GM10266 (cell line): ENCODE measurements around the gene KMT5B.

Source experiments
- DNase-seq: peaks from one replicate; pipeline ENCODE4 v3.0.0; 2012; ENCODE audit errors: extremely low spot score
- TF ChIP-seq, protein P1 (sequence below): IDR thresholded peaks from 2 replicates; pipeline ENCODE4 v1.5.1; 2012; ENCODE audit warnings: mild to moderate bottlenecking, low read depth; ENCODE audit not compliant: control insufficient read depth, insufficient read depth; ENCODE audit errors: missing control alignments

The KMT5B gene

DNA sequence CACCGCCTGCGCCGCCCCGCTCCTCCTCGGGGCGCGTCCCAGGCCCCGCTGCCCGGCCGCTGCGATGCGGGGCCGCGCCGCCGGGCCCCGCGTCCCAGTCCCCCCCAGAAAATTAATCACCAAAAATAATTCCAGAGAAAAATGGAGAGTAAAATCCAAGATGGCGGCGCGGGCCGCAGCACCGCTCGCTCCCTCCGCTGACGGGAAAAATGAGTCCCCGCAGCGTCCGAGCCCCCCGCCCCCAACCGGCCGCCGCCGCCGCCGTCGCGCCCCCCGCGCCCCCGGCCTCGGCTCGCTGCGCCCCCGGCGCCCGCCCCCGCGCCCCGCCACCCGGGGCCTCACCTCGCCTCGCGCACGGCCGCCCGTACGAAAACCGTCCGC is at the start of gene KMT5B:
TSS of gene KMT5B (minus strand) at position 162 of the 381 bp plus-strand sequence. CDS start 23,220 bp downstream, outside the sequence.
- TF ChIP-seq, protein P1, sequence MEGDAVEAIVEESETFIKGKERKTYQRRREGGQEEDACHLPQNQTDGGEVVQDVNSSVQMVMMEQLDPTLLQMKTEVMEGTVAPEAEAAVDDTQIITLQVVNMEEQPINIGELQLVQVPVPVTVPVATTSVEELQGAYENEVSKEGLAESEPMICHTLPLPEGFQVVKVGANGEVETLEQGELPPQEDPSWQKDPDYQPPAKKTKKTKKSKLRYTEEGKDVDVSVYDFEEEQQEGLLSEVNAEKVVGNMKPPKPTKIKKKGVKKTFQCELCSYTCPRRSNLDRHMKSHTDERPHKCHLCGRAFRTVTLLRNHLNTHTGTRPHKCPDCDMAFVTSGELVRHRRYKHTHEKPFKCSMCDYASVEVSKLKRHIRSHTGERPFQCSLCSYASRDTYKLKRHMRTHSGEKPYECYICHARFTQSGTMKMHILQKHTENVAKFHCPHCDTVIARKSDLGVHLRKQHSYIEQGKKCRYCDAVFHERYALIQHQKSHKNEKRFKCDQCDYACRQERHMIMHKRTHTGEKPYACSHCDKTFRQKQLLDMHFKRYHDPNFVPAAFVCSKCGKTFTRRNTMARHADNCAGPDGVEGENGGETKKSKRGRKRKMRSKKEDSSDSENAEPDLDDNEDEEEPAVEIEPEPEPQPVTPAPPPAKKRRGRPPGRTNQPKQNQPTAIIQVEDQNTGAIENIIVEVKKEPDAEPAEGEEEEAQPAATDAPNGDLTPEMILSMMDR = no peak
- DNase-seq = peak; percentile 73

DNA sequence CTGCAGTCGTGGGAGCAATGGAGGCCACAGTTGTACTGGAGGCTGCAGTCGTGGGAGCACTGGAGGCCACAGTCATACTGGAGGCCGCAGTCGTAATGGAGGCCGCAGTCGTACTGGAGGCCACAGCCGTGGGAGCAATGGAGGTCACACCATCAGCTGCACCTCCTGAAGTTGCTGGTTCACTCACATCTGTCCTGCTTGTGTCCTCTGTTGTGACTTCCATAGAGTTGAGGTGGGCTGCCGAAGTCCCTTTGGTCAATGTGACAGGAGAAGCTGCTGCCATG is 49.4 kb upstream of the KMT5B start:
- TF ChIP-seq, protein P1 = no peak
- DNase-seq = no peak

DNA sequence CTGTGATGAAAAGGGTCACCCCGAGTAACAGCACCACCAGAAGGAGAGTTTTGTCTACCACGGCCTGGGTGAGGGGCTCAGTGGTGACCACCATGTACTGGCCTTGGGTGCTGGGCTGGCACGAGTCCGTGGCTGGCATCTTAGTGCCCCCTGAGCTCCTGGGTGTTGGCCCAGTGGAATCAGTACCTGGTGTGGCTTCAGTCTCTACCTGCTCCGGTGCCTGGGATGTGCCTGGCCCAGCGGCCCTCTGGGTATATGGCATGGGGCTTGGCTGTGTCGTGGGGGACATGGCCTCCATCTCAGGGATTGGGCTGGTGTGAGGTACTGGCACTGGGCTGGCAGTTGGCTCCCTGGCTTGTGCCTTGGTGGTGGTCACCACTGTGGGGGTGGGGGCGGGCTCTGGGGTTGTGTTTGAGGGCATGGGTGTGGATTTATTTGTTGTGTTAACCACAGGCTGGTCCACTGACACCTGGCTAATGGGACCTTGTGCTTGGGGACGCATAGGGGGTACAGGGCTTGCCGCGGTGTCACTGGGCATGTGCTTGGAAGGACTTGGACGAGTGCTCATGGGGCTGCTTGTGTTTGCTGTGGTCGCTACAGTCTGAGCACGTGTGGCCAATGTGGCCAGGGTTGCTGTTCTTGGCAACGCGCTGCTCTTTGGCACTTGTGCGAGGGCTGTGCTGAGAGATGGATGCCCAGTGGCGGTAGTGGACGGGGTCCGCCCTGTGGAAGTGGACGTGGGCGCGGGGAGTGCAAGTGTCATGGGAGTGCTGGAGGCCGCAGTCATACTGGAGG is 48.9 kb upstream of the KMT5B start:
- no peak for DNase-seq

DNA sequence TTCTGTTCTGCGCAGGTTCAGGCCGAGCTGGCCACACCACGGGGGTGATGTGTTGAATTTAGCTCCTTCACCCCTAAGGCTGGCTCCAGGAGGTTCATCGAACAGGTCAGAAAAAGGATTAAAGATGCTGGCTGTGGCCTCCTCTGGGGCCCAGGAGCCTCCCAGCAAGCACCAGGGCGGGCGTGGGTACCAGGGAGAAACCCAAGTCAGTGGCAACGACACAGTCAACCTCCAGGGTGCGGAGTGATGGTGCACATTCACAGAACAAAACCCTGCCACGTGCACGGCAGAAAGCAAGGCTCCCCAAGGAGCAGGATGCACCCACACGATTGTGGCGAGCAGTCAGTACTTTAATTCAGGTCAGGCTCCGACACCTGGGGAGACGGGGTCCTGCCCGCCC is 47.9 kb upstream of the KMT5B start:
- no peak for DNase-seq
- TF ChIP-seq, protein P1 = no peak

More for the DNA sequence above, 48.9 kb upstream of the KMT5B start:
- TF ChIP-seq, protein P1 = no peak

DNA sequence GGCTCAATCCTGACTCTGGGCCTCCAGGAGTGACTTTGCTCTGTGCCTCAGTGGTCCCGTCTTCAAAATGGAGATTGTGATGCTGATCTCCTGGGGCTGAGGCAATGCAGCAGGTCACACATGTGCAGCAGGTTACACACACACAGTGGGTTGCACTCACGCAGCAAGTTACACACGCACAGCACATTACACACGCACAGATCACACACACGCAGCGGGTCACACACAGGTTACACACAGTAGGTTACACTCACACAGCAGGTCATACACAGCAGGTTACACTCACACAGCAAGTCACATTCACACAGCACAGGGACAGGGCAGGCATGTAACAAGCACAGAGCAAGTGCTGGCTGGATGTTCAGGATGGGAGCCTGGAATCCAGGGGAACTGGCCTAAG is 47.4 kb upstream of the KMT5B start:
- DNase-seq = no peak
- TF ChIP-seq, protein P1 = no peak

DNA sequence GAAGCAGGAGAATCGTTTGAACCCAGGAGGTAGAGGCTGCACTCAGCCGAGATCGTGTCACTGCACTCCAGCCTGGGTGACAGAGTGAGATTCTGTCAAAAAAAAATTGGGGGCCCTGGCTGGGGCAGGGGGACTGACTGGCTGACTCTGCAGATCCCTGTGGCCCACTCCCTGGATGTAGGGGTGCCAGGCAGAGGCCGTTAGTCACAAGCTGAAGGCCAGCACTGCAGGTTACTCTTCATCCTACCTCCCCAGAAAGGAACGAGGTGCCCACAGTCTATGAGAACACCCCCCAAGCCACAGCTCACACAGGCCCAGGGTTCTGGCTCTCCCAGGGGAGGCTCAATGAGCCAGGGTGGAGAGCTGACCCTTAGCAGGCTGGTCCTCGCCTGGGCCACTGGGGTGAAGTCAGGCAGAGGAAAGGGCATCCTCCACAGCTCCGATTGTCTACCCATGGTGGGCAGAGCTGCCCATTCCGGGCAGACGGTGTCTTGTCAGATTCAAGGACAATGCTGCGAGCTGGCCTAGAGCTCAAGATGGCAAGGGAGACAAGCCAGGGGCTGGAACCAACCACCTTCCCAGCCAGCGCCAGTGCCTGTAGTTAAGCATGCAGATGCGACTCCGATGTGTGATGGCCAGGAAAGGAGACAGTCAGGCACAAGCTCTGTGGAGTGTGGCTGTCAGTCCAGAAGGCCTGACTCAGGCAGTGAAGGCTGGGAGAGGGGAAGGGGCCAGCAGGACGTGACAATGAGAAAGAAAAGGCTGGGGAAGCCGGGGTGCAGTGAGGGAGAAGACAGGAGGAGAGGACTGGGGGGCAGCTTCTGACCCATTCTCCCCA is 46.2 kb upstream of the KMT5B start:
- TF ChIP-seq, protein P1 = no peak
- DNase-seq = no peak

DNA sequence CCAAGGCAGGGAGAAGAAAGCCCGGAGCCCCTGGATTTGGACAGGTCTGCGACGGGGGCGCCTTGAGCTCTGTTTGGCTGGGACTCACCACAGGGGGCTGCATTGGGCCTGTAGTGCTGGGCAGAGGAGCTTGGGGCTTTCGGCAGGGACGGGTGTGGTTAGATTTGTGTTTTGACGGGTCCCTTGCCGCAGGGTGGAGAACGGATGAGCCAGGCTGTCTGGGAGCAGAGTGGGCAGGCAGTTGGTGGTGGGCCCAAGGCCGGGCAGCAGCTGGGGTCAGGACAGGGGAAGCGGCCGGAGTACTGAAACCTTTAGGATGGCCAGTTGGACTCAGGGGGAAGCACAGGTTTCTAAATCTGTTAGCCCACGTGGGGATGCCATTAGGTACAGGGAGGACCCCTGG is 45.3 kb upstream of the KMT5B start:
- TF ChIP-seq, protein P1 = no peak
- no peak for DNase-seq
